ELF-1 (cell line): Measurements from ENCODE around the gene RBM15B.

Source experiments
- DNase-seq: peaks from one replicate; pipeline ENCODE4 v3.0.0-alpha.2; 2016; ENCODE audit warnings: low read depth, low spot score

The RBM15B gene

DNA sequence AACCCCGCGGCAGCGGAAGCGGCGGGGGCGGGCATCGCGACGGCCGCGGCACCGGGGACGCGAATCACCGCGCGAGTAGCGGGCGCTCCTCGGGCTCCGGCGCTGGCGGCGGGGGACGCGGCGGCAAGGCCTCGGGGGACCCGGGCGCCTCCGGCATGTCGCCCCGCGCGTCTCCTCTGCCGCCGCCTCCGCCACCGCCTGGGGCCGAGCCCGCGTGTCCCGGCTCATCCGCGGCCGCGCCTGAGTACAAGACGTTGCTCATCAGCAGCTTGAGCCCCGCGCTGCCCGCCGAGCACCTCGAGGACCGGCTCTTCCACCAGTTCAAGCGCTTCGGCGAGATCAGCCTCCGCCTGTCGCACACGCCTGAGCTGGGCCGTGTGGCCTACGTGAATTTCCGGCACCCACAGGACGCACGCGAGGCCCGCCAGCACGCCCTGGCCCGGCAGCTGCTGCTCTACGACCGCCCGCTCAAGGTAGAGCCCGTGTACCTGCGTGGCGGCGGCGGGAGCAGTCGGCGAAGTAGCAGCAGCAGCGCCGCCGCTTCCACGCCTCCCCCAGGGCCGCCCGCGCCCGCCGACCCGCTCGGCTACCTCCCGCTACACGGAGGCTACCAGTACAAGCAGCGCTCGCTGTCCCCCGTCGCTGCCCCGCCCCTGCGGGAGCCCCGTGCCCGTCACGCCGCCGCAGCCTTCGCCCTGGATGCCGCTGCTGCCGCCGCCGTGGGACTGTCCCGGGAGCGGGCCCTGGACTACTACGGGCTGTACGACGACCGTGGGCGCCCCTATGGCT, 675 bp downstream of the RBM15B start:
- peak; percentile 47 for DNase-seq

DNA sequence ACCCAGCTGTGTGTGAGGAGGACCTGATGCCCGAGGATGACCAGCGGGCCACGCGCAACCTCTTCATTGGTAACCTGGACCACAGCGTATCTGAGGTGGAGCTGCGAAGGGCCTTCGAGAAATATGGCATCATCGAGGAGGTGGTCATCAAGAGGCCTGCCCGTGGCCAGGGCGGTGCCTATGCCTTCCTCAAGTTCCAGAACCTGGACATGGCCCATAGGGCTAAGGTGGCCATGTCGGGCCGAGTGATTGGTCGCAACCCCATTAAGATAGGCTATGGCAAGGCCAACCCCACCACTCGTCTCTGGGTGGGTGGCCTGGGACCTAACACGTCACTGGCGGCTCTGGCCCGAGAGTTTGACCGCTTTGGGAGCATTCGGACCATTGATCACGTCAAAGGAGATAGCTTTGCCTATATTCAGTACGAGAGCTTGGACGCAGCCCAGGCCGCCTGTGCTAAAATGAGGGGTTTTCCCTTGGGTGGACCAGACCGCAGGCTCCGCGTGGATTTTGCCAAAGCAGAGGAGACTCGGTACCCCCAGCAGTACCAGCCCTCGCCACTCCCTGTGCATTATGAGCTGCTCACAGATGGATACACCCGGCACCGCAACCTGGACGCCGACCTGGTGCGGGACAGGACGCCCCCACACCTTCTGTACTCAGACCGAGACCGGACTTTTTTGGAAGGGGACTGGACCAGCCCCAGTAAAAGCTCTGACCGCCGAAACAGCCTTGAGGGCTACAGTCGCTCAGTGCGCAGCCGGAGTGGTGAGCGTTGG, 1.5 kb downstream of the RBM15B start:
- DNase-seq, result peak; percentile 32

DNA sequence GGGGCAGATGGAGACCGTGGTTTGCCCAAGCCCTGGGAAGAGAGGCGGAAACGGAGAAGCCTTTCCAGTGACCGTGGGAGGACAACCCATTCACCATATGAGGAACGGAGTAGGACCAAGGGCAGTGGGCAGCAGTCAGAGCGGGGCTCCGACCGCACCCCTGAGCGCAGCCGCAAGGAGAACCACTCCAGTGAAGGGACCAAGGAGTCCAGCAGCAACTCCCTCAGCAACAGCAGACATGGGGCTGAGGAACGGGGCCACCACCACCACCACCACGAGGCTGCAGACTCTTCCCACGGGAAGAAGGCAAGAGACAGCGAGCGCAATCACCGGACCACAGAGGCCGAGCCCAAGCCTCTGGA, 2.0 kb downstream of the RBM15B start:
- no peak for DNase-seq

DNA sequence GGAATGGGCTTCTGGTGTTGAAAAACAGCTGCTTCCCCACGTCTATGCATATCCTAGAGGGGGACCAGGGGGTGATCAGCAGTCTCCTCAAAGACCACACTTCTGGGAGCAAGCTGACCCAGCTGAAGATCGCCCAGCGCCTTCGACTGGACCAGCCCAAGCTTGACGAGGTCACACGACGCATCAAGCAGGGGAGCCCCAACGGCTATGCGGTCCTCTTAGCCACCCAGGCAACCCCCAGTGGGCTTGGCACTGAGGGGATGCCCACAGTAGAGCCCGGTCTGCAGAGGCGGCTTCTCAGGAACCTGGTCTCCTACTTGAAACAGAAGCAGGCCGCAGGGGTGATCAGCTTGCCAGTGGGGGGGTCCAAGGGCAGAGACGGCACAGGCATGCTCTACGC, 2.5 kb downstream of the RBM15B start:
- no peak for DNase-seq

DNA sequence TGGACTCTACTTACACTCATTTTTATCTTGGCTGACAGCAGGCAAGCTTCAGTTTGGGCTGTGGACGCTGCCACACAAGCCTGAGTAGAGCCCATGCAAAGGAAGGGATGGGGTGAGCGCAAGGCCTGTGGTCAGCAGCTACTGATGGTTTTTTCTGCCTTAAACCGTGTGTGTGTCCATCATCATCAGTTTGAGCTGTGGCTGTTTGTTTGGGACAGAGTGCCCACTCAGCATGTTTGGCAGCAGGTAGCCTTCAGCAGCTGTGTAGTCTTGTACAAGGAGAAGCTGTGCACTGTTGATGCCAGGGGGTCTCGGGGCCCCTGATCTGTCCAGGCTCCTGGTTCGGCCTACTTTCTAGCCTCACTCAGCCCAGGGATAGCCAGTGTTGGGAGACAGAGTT, 3.5 kb downstream of the RBM15B start:
- no peak for DNase-seq

DNA sequence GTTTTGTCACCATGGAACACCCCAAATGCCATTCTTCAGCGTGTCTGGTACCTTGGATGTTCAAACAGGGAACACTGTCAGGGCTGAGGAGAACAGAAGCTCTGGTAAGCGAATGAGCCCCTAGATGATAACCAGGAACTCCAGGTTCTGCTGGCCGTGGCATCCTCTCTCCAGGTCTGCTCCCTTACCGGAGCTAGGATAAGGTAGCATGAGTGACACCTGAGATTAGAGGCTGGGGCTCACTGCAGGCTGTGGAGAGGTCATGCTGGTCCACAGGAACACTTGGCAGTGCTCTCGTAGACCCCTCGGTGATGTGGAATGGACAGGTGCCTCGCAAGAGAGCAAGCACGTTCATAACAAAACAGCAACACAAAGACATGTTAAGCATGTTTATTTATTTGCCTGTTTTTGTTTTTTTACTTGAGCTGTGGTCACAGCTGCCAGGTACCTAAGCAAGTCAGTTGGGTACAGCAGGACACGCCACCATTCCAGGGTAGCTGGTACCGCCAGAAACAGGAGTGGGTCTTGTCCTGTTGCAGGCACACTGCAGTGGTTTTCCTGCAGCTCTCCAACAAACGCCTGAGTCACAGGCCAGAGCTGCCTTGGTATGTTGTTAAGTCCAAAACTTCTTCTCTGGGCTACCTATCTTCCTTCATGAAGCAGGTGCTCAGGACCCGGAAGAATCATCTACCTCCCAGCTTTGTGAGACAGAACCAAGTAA, 4.6 kb downstream of the RBM15B start:
- no peak for DNase-seq

DNA sequence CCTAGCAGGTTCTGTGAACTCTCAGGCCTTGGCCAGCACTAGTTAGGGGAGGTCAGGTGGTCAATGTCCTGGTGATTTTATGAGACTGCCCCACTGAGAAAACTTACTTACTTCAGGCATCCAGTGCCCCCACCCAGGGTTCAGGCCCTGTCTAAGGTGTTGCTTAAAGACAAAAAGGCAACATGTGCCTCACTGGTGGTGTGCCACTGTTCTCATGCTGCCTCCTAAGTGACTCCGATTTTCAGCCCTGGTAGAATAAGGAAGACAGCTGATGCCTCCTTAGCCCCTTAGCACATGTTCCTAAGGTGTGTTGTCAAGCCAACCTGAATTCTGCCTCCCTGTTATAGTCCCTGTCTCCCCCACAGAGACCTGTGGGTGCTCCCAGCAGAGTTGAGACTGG, 5.3 kb downstream of the RBM15B start:
- DNase-seq, result no peak

DNA sequence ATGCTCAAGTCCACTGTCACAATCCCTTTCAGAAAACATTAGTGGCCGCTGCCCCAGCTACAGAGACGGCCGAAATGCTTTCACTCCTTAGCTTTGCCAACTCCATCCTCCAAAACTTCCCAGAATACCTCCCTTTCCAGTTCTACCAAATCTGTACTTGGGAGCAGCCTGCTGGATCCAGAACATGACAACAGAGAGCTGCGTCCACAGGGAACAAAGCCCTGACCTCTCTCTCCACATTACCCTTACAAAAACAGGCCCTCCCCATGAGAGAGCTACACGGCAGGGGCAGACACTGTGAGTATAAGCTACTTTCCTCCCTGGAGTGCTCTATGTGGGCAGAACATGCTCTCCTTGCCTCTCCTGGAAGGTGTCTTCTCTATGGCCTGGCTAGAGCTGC, 6.3 kb downstream of the RBM15B start:
- DNase-seq, result peak; percentile 32

DNA sequence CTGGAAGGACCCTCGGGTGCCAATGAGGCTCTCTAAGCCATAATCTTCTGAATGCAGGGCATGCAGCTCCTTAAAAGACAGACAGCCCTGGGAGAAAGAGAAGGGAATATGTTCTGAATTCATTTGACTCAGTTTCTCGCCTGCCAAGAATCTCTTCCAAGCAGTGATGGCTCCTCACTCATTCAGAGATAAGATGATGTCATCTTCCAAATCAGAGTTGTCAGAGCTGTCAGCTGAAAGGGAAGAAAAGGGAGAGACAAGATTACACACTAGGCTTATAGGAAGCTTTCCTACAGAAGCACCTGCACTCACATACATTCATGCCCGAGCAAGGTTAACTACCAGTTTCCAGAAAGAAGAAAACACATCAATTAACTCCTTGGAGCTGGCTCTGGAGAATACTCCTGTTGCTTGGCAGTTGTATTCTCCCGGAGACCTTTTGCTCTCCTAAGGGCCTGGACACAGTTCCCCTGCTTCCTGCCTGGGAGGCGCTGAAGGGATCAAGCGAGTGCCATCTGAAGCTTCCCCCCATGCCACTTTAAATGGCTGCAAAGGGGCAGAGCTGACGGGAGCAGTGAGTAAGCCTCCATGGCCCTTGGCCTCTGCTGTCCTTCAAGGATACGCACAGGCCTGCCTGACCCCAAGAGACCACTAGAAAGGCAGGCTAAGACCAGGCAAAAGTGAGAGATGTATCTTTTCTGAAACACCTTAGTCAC, 7.7 kb downstream of the RBM15B start:
- DNase-seq, result no peak

DNA sequence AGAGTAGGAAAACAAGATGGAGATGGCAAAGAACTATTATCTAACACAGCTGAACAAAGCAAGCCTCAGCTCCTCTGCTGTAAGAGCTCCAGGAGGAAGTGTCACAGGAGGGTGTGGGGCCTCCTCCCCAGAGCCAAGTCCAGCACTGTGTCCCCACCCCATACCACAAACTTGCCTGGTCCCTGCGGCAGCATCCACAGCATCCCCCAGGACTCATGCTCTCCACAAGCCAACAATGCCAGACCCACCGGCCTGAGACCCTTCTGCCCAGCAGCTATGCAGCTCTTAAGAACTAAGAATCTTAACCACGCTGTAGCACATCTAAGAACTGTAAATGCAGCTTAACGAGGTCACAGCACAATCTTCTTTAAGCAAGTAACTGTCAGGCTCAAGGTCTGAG, 9.1 kb downstream of the RBM15B start:
- no peak for DNase-seq

DNA sequence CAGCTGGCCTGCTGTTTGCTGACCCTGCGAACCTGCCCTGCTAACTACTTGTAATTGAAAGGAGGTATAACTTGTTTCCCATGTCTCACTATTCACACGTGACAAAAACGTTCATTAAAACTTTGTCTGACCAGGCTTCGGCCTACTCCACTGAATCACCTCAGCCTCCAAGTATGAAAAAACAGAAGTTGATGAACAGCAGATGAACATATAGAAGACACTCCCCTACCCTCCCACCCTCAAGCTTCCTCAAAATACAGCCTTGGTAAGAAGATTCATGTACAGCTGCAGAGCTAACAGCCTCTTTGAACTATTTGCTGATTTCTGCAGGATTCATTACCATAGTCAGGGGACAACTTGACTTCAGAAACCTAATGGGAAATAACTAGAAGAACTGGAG, 10.7 kb downstream of the RBM15B start:
- no peak for DNase-seq

DNA sequence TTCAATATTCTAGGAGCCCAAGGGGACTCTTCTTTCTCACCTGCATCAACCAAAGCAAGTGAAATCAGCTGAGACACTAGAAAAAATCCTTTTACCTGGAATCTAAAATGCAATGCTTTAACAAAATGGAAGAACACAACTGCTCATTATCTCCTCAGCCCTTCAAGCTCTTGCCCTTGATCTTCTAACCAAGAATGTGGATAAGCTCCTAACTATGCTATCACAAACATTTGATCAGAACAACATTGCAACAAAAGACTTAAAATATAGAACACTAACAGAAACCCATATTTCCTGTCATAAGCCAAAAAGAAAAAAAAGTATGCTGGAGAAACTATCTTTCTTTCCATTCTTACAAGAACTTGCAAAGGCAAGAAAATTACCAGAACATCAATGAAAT, 12.6 kb downstream of the RBM15B start:
- DNase-seq, result no peak

DNA sequence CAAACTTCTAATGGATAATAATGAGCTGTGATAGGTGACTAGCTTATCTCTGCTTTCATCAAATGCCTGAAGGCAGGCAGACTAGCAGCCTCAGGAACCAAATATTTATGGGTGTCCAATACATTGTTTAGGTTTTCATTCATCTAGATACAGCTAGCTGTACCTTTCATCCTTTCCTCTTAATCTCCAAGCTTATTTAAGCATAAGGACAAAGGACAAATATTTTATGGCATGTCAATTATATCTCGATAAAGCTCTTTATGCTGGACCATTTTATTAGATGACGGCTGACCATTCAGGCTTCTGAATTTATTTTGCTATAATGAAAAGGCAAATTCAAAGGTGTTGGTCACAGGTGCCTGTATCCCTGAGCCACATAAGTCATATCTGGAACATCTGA, 16.9 kb downstream of the RBM15B start:
- no peak for DNase-seq

DNA sequence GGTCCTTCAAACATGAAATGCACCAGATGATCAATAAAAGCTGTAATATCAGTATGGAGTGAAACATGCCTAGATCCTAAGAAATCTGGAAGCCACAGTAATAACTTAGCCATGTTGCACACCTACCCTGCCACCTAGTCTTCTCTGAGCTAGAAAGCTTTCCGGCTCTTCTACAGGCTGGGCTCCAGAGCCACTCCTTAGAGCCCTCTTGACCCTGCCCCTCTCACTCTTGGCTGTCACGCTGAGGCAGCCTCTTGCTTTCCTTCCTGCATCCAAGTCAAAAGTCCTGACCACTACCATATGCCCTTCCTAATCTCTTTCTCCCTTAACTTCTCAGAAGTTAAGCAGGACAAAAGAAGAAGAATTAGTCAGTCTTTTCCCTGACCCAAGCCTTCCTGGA, 17.7 kb downstream of the RBM15B start:
- DNase-seq, result no peak

DNA sequence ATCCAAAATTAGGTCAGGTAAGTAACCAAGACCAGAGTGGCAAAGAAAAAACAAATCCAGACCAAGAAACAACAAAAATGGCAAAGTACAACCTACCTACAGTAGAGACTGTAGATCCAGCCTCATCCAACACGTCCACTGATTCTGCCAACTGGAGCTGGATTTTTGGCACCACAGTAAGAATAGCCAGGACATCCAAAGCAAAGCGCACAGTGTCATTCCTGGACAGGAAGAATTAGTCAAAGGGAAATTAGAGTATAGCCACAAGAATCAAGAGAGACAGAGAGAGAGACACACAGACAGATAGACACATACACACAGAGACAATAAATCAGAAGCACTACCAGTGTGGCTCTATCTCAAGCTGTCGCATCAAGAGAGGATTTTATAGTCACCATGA, 31.1 kb downstream of the RBM15B start:
- no peak for DNase-seq

DNA sequence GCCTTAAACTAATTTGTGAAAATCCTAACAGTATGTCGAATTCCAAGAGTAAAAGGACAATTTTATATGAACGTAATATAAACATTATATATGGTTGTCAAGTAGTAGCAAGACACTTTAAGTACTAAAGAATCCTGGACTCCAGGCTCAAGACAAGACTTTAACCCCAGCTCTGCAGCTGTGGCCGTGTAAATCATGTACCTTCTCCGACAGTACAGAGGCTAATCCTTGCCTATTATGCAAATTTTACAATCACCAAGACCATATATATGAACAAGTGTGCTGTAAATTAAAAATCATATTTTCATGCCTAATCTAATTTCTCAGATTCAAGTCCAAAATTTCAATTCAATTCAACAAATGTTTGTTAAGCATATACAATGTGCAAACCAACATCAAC, 35.8 kb downstream of the RBM15B start:
- DNase-seq, result no peak

DNA sequence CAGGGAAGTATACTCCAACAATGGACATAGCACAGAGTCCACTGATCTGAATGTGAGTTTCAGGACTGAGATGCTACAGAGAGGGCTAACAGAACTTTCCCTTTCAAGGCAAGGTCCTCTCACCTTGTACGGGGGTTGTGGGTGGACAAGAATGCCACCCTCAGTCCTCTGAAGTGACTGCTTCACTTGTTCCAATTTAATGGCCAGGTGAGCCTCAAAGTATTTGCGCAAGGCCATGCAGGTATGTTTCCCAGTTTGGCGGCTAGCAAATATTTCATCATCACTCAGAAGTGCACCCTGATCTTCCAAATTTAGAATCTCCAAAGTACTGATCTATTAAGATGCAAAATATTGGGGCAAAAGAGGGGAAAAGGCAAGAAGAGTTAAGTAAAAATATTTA, 38.1 kb downstream of the RBM15B start:
- no peak for DNase-seq

DNA sequence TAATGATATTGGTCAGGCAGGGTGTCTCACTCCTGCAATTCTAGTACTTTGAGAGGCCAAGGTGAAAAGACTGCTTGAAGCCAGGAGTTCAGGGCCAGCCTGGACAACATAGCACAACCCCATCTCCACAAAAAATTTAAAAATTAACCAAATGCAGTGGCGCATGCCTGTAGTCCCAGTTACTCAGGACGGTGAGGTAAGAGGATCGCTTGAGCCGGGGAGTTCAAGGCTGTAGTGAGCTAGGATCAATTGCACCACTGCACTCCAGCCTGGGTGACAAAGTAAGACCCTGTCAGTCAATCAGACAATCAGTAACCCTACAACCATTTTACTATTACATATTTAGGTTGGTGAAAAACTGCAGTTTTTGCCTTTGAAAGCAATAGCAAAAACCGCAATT, 43.0 kb downstream of the RBM15B start:
- no peak for DNase-seq

DNA sequence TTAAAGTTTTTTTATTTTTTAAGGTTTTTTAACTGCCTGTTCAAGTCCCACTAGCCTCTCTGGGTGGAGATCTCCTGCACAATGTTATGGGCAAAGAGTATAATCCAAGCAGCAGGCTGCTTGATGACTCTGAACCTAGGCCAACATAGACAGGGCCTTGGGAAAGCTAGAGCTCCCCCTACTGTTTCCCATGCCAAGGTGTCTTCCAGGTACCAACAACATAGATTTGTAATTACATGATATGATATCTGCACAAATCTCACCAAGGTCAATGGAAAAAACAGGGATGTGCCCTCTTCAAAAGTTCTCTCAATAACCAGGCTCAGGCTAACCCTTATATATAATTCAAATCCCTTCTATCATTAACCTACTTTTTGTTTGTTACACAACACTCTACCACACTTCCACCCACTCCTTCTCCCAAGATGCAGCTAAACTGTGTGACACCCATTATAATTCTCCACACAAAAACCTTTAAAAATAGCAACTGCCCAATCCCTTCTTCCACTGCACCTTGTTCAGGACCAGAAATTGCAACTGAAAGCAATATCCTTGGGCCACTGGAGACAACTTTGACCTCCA, 43.8 kb downstream of the RBM15B start:
- peak; percentile 30 for DNase-seq

DNA sequence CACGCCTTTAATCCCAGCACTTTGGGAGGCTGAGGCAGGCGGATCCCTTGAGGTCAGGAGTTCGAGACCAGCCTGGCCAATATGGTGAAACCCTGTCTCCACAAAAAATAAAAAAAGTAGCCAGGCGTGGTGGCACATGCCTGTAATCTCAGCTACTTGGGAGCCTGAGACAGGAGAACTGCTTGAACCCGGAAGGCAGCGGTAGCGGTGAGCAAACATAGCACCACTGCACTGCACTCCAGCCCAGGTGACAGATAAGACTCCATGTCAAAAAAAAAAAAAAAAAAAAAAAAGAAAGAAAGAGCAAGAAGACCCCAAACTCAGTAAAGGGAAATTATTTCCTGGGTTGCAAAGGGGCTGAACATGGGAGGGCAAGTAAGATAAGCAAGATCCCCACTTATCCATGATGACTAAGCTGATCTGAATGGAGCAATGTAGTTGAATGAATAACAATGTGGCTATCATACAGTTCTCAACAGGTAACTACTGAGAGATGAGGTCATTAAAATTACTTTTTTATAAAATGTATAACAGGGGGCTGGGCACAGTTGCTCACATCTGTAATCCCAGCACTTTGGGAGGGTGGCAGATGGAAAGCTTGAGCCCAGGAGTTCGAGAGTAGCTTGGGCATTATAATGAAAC, 46.0 kb downstream of the RBM15B start:
- no peak for DNase-seq
